Measurements from ENCODE around the gene CRK.
A peak's percentile ranks its signal among the peaks of the same experiment; 100 is the strongest.

The CRK gene

DNA sequence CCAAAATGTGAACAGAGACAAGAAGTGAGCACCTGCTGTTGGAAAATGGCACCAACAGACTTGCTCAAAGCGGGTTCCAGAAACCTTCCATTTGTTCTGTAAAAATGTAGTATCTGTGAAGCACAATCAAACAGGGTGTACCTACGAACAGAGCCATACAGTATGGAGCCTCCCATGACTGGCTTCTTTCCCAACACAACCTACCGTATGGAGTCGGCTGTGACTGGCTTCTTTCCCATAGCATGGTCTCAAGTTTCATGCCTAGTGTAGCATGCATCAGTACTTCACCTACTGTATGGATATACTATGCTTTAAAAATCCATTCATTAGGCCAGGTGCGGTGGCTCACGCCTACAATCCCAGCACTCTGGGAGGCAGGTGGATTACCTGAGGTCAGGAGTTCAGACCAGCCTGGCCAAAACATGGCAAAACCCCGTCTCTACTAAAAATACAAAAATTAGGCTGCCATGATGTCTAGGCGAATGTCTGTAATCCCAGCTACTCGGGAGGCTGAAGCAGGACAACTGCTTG lies 82.3 kb downstream of the CRK start:
- Histone ChIP-seq H3K9ac (ENCODE audit: low read length) (no peak overlapping the region), H3K27ac (ENCODE audit: low read length) (no peak overlapping the region), H3K79me2 (ENCODE audit: low read length) (peaks cover 100% of the 10 kb centered on the region), H3K4me2 (ENCODE audit: low read depth, low read length) (no peak overlapping the region), H2AFZ (ENCODE audit: low read length) (no peak overlapping the region), H3K9me3 (replicated peaks; ENCODE audit: insufficient read depth, low read length) (no peaks in the 10 kb centered on the region), H3K4me3 (ENCODE audit: low read length) (no peak overlapping the region), H3K4me1 (ENCODE audit: low read length) (peaks cover 81% of the 10 kb centered on the region), H3K9me2 (replicated peaks; ENCODE audit: insufficient read depth, low read length) (no peaks in the 10 kb centered on the region), H3F3A (ENCODE audit: insufficient read depth, low read length) (peaks cover 38% of the 10 kb centered on the region), H3K36me3 (replicated peaks; ENCODE audit: insufficient read depth, low read length) (no peaks in the 10 kb centered on the region), H3K27me3 (replicated peaks; ENCODE audit: insufficient read depth, low read length) (no peaks in the 10 kb centered on the region), H4K20me1 (ENCODE audit: insufficient read depth, low read length) (peaks cover 72% of the 10 kb centered on the region)
- no peak for DNase-seq
- no peak for TF ChIP-seq EZH2 (optimal IDR thresholded peaks at IDR 0.05; ENCODE audit: low read depth, low read length)
- TF ChIP-seq EZH2phosphoT487 (IDR thresholded peaks at IDR 0.05; ENCODE audit: low read length), result no peak
- TF ChIP-seq, protein P1, sequence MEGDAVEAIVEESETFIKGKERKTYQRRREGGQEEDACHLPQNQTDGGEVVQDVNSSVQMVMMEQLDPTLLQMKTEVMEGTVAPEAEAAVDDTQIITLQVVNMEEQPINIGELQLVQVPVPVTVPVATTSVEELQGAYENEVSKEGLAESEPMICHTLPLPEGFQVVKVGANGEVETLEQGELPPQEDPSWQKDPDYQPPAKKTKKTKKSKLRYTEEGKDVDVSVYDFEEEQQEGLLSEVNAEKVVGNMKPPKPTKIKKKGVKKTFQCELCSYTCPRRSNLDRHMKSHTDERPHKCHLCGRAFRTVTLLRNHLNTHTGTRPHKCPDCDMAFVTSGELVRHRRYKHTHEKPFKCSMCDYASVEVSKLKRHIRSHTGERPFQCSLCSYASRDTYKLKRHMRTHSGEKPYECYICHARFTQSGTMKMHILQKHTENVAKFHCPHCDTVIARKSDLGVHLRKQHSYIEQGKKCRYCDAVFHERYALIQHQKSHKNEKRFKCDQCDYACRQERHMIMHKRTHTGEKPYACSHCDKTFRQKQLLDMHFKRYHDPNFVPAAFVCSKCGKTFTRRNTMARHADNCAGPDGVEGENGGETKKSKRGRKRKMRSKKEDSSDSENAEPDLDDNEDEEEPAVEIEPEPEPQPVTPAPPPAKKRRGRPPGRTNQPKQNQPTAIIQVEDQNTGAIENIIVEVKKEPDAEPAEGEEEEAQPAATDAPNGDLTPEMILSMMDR (IDR thresholded peaks at IDR 0.05; ENCODE audit: low read length), result no peak

DNA sequence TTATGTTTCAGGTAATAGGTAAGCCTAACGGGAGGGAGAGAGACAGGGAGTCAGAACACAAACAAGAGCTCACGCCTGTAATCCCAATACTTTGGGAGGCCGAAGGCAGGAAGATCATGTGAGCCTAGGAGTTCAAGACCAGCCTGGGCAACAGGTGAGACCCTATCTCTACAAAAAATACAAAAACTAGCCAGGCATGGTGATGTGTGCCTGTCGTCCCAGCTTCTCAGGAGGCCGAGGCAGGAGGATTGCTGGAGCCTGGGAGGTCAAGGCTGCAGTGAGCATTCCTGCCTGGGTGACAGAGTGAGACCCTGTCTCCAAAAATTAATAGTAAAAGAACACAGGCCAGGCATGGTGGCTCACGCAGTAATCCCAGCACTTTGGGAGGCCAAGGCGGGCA lies 83.4 kb downstream of the CRK start:
- H3K27ac ChIP-seq (ENCODE audit: low read length), result peak overlapping the region; percentile 7; the same call in 1 of the 2 replicates
- peaks cover 28% of the 10 kb centered on the region for H3F3A ChIP-seq (ENCODE audit: insufficient read depth, low read length)
- no peak overlapping the region for H3K9ac ChIP-seq (ENCODE audit: low read length)
- peak overlapping the region; percentile 14; the same call in 1 of the 2 replicates for H3K4me2 ChIP-seq (ENCODE audit: low read depth, low read length)
- peaks cover 80% of the 10 kb centered on the region for H4K20me1 ChIP-seq (ENCODE audit: insufficient read depth, low read length)
- no peak overlapping the region for H3K4me3 ChIP-seq (ENCODE audit: low read length)
- no peaks in the 10 kb centered on the region for H3K9me2 ChIP-seq (replicated peaks; ENCODE audit: insufficient read depth, low read length)
- TF ChIP-seq EZH2 (optimal IDR thresholded peaks at IDR 0.05; ENCODE audit: low read depth, low read length) (no peak), EZH2phosphoT487 (IDR thresholded peaks at IDR 0.05; ENCODE audit: low read length) (no peak)
- TF ChIP-seq, protein P1 (IDR thresholded peaks at IDR 0.05; ENCODE audit: low read length), result no peak
- H2AFZ ChIP-seq (ENCODE audit: low read length), result no peak overlapping the region
- H3K79me2 ChIP-seq (ENCODE audit: low read length), result peaks cover 100% of the 10 kb centered on the region
- H3K36me3 ChIP-seq (replicated peaks; ENCODE audit: insufficient read depth, low read length), result no peaks in the 10 kb centered on the region
- DNase-seq, result no peak
- H3K9me3 ChIP-seq (replicated peaks; ENCODE audit: insufficient read depth, low read length), result no peaks in the 10 kb centered on the region
- H3K4me1 ChIP-seq (ENCODE audit: low read length), result peaks cover 71% of the 10 kb centered on the region
- no peaks in the 10 kb centered on the region for H3K27me3 ChIP-seq (replicated peaks; ENCODE audit: insufficient read depth, low read length)

- peaks cover 28% of the 10 kb centered on the region for H3F3A ChIP-seq (ENCODE audit: insufficient read depth, low read length)
- peaks cover 100% of the 10 kb centered on the region for H3K79me2 ChIP-seq (ENCODE audit: low read length)
- no peak overlapping the region for H3K4me3 ChIP-seq (ENCODE audit: low read length)
- no peak overlapping the region for H2AFZ ChIP-seq (ENCODE audit: low read length)
- H3K9me2 ChIP-seq (replicated peaks; ENCODE audit: insufficient read depth, low read length), result no peaks in the 10 kb centered on the region
- no peaks in the 10 kb centered on the region for H3K9me3 ChIP-seq (replicated peaks; ENCODE audit: insufficient read depth, low read length)
- no peaks in the 10 kb centered on the region for H3K36me3 ChIP-seq (replicated peaks; ENCODE audit: insufficient read depth, low read length)
- no peak for DNase-seq
- peaks cover 71% of the 10 kb centered on the region for H3K4me1 ChIP-seq (ENCODE audit: low read length)
- H3K27me3 ChIP-seq (replicated peaks; ENCODE audit: insufficient read depth, low read length), result no peaks in the 10 kb centered on the region
- H3K27ac ChIP-seq (ENCODE audit: low read length), result peak overlapping the region; percentile 7; the same call in 1 of the 2 replicates
- H3K9ac ChIP-seq (ENCODE audit: low read length), result no peak overlapping the region
- no peak for TF ChIP-seq EZH2 (optimal IDR thresholded peaks at IDR 0.05; ENCODE audit: low read depth, low read length)
- TF ChIP-seq, protein P1 (IDR thresholded peaks at IDR 0.05; ENCODE audit: low read length), result no peak
- no peak for TF ChIP-seq EZH2phosphoT487 (IDR thresholded peaks at IDR 0.05; ENCODE audit: low read length)
- peaks cover 86% of the 10 kb centered on the region for H4K20me1 ChIP-seq (ENCODE audit: insufficient read depth, low read length)
- peak overlapping the region; percentile 14; the same call in 1 of the 2 replicates for H3K4me2 ChIP-seq (ENCODE audit: low read depth, low read length)
Observed at GRCh38 chr17:1371893-1372590, 84.0 kb downstream of the CRK start.

Measured in MM.1S (cell line).